GM19452 (cell line): ENCODE measurements around the gene INS.
"Not testable (repeated sequence)": the region's sequence is repeated elsewhere in the genome, so short reads cannot be mapped to it uniquely, and the experiment has no call there.

ENCODE experiments used
- ATAC-seq: cut with Tn5 transposase; IDR thresholded peaks from one replicate; pipeline ENCODE4 v1.9.1; 2021; ENCODE audit not compliant: unreplicated experiment

Gene INS

DNA sequence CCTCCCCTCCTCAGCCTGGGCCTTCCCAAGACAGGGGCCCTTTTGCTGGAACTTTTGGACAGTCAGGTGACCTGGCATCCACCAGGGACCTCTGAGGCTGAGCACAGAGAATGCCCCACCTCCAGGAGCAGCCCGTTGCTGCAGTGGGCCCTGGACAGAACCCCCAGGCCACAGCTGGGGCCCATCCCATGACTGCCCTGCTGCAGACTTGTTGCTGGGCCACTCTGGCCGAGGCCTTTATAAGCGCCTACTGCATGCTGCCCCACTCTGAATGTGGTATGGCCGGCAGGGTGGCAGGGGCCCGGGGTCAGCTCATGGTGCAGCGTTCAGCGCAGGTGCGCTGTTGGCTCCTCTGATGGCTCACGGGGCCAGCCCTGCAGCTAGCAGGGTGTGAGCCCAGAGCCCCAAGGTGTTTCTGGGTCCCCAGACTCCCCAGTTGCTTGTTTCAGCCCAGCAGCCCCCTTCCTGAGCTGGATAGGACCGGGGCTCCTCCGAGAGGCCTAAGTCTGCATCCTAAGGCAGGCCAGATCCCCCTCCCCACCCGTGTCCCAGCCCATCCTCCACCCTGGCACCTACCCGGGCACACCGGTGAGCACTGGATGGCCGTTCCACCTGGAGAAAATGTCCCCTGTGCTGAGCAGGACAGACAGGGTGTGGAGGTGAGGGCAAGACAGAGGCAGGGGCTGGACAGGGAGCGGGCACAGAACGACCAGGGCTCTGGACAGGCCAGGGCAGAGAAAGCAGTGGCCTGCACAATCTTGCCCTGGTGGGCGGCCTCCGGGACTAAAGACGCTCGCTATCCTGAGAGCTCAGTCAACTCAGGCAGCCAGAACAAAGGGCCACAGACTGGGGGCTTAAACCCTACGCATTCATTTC is 38.7 kb upstream of the INS start:
- no peak for ATAC-seq

DNA sequence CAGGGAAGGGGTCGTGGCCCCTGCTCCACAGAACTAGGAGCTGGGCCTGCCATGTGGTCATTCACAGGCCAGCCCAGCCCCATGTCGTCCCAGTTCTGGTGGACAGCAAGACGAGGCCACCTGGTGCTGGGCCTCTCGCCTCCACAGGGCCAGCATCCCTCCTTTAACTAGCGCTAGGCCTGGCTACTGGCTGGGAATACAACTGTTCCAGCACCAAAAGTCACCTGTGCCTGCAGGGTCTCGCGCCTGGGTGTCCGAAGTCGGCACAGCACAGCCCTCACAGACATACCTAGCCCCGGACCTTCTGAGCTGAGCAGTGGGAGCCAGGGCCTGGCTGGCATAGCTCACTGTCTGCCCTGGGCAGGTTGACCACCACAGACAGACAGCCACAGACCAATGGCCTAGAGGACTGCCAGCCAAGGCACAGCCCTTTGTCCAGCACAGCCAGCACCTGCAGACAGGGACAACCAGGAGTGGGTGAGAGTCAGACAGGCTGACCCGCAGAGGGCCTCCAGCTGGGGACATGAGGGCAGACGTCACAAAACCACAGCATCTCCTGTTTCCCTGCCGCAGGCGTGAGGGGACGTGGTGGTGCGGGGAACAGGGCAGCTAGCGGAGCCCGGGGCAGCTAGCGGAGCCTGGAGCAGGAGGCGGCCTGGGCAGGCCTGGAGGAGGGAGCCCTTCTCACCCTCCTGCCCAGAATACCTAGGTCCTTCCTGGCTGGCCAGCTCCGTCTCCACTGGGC is 37.8 kb upstream of the INS start:
- no peak for ATAC-seq

- ATAC-seq, result no peak
These were observed 36.9 kb upstream of the INS start for GRCh38 chr11:2197771-2198520.

DNA sequence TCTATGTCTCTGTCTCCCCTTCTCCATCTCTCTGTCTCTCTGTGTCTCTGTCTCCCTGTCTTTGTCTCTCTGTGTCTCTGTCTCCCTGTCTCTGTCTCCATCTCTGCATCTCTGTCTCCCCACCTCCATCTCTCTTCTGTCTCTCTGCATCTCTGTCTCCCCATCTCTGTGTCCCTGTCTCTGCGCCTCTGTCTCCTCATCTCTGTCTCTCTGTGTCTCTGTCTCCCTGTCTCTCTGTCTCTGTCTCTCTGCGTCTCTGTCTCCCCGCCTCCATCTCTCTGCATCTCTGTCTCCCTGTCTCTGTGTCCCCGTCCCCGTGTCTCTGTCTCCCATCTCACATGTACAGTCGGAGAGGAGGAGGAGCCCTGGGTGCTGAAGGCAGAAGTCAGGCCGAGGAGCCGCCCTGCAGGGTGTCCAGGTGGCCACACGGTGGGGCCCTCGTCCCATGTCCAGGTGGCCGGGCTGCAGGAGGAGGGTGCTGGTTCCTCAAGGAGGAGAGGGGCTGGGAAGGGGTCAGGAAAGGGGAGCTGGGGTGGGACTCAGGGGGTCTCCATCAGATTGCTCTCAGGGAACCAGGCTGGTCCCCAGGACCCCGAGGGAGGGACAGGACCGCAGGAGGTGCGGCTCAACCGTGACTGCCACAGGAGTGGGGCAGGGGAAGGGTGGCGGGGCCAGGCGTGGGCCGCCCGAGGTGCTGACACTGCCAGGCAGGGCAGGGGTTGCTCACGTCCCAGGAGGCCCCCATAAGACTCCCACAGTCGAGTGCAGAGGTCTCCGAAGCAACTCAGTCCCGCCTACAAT is 36.2 kb upstream of the INS start:
- ATAC-seq, result no peak

DNA sequence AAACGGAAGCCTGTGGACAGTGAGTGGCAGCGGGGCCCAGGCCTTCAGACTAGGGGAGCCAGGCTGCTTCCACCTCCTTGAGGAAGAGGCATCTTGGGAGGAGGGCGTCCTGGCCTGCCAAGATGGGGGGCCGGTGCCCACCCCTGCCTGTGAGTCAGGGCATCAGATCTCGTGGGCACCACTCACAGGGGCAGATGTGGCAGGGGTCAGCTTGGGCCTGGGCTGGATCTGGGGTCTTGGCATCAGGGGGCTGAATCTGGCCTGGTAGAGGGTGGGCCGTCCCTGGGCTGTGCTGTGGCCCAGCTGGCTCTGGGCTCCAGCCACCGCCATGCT is 34.7 kb upstream of the INS start:
- no peak for ATAC-seq

DNA sequence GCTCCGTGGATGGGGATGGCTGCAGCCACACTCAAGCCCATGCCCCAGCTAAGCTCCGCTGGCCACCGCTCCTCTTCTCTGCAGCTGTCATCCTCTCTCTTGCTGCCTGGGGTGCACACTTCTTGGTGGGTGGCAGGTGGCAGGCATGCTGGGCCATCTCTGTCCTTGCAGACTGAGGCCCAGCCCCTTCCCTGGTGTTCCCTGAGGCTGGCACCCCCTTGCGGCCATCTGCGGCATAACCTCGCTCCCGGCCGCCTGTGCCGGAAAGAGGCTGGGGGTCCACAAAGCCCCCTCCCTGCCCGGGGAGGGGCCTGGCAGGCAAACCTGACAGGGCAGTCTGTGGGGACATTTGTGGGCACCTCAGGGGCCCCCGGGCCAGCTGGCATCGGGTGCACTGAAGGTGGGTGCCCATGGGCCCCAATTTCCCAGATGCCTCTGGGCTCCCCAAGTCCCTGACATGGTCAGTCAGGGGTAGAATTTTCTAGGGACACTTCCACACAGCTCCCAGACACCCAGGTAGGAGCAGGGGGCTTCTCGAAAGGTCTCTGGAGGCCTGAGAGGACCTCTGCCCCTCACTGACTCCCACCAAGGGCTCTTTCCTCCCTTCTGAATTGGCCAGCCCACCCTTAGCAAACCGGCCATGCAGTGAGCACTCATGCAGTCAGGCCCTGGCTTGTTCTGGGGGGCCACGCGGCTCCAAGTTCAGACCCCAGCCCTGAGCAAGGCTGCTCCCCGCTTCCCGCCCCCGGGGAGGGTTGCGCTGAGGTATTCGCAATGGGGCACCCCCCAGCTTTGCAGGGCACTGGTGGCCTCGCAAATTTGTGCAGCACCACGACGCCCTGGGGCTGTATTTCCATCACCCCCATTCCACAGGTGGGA is 34.1 kb upstream of the INS start:
- ATAC-seq, result no peak

- ATAC-seq, result not testable (repeated sequence)
These were observed 33.0 kb upstream of the INS start for GRCh38 chr11:2193888-2194595.

DNA sequence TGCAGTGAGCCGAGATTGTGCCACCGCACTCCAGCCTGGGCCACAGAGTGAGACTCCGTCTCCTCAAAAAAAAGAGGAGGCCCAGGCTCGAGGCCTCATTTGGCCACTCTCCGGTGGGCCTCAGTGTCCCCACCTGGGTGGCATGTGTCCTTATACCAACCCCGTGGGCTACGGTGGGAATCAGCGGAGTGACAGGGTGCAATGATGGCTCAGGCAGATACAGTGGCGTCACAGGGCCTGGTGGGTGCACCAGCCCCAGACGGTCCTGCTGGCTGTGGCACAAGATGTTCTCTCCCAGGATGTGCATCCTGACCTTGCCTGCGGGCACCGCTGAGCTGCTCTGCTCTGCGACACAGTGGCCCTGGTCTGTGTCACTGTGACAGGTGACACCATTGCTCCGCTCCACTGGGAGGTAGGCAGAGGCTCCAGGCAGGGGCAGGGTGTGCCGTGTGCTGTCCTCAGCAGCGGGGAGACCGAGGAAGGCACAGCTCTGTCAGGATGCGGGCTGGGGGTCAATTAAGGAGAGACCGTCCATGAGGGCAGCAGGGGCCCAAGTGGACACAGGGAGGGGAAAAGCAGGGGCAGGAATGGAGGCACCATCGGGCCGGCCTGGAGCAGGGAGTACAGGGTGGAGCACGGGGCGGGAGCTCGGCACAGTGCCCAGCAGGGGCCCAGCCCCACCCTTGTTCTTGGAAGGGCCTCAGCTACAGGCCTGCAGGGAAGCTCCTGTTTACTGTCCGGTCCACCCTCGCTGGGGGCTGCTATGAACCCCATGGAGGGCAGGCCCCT is 32.3 kb upstream of the INS start:
- ATAC-seq, result no peak

DNA sequence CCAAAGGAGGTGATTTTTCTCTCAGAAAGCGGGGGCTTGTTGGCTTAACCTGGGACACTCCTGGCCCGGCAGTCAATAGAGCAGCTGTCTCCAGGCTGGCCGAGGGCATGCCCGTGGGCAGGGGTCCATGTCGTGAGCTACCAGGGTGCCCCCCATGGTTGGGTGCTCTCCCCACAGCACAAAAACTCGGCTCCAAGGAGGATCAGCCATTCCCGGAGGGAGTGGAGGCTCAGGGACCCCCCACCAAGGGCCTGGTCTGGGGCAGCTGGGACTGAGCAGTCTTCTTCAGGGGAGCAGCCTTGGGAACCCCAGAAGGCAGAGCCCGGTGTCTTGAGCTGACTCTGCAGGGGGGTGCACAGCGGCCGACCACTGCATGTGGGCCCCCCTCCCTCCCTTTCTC is 31.4 kb upstream of the INS start:
- ATAC-seq, result no peak

DNA sequence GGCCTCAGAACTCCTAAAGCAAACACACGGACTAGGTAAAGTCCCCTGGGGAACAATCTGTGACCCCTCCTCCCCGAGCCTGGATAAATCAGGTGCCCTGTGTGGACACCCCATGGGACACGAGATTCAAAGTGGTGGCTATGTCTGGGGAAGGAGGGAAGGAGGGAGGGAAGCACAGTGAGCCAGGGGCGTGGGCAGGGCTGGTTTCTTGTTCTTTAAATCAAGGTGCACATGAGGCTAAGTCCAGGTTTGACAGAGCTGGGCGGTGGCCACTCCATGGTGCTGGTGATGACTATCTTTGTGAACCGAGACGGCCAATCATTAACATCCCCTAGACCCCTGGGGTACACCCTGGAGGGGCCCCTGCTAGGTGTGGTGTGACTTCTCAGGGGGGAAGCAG is 30.9 kb upstream of the INS start:
- ATAC-seq, result no peak

DNA sequence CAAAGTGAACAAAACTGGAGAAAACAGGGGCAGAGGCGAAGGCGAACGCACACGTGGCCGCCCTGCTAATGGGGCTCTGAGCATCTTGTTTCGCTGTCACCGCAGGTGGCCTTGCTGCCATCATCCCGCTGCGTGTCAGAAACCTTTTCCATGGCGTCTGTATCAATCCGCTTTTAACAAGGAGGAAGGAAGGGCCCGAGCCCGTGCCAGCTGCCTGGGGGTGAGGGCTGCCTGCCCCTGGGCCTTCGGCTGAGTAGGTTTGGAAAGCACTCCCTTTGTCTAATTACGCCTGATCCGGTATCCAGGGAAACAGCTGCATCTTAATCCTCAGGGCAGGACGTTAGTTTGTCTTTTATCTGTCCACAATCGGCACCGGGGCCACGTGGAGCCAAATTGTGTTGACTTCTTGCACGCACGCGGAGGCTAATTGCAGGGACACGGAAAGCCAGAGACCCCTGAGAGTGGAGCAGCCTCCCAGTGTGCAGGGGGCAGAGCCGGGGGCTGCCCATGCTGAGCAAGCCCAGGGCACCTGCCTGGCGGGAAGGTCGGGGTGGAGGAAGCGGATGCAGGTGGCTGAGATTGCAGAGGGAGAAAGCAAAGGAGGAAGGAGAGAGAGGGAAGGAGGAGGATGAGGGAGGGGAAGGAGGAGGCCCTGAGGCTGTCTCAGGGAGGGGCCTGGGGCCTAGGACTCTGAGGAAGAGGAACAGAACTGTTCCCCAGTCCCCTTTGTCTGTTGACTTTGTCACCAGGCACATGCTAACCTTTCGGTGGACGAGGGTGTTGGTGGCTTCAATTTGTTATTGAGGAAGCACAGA is 29.9 kb upstream of the INS start:
- ATAC-seq, result no peak

DNA sequence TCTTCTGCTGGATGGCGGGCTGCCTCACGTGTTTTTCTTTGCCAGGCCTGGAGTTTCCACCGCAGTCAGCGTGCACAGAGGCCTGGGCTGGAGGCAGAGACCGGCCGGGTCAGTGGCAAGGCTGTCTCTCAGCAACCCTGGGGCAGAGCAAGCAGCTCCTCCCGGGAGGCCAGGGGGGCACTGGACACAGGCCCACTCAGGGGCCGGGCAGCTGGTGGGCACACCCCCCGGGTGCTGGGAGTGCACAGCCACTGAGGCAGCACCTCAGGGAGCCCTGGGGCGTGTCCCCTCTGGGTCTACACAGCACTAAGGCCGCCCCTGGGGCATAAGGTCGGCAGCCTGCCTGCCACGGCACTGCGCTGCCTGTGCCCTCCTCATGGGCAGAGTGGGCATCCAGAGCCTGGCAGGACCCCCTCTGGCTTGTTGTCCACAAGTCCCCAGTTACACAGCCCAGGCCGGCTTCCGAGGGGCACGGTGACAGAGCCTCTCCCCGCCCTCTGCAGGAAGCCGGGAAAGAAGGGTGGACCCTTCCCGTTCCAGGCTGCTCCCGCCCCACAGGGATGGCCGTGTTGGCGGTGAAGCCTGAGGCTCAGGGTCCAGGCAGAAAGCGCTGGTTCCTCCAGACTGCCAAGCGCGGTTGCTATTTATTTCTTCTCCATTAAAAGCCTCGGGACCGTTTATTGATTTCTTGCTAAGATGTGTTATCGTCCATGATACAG is 29.1 kb upstream of the INS start:
- no peak for ATAC-seq

DNA sequence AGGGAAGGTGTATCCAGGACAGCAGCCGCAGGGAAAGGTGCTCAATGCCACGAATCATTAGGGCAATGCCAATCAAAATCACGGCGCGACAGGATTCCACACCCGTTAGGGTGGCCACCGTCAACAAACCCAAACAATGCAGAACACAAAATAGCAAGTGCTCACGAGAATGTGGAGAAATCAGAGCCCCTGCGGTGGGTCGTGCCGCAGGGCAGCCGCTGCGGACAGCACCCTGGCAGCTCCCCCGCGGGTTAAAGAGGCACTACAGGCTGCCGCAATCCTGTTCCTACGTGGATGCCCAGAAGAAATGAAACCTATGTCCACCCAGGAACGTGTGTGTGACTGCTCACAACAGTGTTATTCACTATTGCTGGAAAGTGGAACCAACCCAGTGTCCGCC is 27.7 kb upstream of the INS start:
- ATAC-seq, result no peak

DNA sequence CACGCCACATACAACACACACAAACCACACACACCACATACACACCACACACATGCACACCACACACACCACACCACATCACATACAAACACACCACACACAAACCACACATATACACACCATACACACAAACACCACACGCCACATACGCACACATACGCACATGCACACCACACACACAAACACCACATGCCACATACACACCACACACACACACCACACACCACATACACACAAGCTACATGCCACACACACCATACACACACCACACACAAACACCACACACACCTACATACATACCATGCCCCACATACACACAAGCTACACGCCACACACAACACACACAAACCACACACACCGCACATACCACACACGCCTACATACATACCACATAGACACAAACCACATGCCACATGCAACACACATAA is 26.3 kb upstream of the INS start:
- ATAC-seq, result no peak

DNA sequence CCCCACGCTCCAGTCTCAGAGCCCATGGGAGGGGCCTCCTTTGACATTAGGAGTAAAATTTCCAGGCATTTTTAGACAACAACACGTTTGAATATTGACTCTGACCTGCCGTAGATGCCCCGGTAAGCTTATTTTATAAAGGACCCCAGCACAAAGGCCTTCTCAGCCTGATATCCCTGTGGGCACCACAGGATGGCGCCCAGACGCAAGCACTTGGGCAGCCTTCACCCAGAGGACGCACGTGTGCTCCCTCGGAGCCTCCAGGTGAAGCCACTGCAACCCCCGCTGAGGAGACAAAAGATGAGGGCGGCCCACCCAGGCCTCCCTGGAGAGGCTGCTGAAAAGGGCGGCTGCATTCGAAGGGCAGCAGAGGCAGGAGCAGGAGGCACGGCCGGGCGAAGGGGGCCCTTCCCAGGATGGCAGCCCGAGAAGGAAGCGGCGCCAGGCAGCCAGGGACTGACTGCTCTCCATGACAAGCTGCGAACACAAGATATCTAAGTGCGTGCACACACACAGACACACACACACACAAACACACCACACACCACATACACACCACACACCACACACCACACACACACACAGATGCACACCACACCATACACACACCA is 25.8 kb upstream of the INS start:
- no peak for ATAC-seq

DNA sequence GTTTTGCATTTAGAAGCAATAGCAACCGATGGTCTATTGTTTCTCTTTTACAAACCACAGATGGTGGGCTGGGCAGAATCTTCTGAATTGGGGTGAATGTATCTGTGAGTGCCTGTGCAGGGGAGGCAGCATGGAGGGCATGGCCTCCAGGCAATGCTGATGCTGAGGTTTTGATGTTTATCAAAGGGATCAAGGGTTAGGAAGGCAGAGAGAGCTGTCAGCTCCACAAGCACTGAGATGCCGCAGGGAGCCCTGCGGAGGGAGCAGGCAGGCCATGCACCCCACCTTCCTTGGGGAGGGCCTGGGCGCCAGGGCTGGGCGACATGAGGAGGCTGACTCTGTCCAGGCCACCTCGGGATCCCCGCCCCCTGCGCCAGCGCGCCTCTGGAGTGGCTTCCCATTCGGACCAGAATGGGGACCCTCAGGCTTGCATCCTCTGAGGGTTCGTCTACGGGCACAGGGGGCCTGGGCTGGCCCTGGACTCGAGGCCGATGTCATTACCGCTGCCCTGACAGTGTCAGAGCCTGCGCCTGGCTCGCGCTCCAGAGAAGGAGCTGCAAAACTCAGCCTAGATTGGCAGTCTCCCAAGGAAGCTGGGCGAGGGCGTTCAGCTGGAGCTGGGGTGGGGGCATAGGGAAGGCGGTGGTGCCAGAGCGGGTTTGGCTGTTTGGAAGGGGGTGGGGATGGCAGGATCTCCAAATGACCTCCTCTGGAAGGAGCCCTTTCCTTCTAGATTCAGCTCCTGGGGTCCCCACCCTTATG is 24.5 kb upstream of the INS start:
- ATAC-seq, result no peak
